A204.1 (cell line): ENCODE data around the gene CS.

Source experiments
- FAIRE-seq: peaks from 2 replicates; lab custom pipeline; 2012; peaks lifted over from hg19 to GRCh38; lab: Jason Lieb, UNC

CS gene

GRCh38 chr12:56244494-56244893 is 55.6 kb downstream of the CS start:
- FAIRE-seq, result no peak

DNA sequence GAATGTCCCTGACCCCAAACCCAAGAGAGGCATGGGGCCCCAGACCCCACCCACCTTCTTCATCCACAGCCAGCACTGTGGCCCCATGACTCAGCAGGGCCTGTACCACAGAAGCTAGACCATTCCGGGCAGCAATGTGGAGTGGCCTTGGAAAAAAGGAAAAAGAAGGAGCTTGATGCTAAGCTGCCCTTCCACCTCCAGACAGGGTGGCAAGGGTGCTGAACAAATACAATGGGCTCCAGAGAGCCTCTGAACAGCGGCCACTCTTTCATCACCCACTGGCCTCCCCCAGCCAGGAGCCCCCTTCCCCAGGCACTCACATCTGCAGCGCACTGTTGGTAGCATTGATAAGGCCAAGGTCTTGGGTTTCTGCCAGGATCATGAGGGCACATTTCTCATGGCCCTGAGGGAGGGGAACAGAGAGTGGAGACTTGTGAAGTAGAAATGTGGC is 56.4 kb downstream of the CS start:
- no peak for FAIRE-seq

DNA sequence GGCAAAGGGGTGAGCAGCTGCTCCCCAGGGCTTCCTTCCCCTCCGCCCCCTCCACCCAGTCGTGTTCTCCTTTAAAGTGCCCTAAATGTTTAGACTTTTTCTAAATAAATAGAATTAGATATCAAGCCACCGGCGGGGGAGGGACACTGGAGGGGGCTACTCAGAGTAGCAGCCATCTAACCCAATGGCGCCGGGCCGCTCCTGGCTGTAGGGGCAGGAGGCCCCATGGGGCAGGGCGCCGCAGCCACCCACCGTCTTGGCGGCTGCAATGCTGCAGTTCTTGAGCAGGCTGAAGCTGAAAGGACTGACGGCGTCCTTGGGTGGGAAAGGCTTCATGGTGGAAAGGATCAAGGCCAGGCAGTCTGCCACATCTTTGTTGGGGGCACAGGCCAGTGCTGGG is 57.1 kb downstream of the CS start:
- no peak for FAIRE-seq

GRCh38 chr12:56241424-56242303 is 58.5 kb downstream of the CS start:
- no peak for FAIRE-seq

- FAIRE-seq, result no peak
Measured at GRCh38 chr12:56237552-56237951, 62.6 kb downstream of the CS start.

DNA sequence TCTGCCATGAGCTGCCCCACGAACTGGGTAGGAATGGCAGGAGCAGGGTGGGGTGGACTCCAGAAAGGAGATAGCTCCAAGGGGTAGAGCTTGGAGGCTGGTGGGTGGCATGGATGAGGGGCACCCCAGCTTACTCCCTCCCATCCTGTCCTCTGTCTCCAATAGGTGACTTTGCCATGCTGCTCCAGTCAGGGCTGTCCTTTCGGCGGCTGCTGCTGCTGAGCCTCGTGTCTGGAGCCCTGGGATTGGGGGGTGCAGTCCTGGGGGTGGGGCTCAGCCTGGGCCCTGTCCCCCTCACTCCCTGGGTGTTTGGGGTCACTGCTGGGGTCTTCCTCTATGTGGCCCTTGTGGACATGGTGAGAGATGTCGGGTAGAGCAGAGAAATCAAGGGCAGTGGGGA is 63.1 kb downstream of the CS start:
- no peak for FAIRE-seq

DNA sequence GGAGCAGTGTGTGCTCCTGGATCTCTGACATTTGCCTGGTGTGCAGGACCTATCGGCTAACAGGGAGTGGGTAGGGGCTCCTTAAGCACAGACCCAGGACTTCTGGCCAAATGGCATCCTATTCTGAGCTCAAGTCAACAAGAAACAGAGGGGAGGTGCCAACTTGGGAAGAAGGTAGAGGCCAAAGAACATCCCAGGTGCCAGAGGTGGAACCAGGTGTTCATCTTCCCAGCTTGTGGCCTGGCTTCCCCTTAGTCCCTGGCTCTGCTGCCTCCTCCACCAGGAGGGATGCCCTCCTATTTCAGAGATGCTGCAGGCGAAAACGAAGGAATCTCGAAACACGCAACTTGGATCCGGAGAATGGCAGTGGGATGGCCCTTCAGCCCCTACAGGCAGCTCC is 64.0 kb downstream of the CS start:
- no peak for FAIRE-seq

DNA sequence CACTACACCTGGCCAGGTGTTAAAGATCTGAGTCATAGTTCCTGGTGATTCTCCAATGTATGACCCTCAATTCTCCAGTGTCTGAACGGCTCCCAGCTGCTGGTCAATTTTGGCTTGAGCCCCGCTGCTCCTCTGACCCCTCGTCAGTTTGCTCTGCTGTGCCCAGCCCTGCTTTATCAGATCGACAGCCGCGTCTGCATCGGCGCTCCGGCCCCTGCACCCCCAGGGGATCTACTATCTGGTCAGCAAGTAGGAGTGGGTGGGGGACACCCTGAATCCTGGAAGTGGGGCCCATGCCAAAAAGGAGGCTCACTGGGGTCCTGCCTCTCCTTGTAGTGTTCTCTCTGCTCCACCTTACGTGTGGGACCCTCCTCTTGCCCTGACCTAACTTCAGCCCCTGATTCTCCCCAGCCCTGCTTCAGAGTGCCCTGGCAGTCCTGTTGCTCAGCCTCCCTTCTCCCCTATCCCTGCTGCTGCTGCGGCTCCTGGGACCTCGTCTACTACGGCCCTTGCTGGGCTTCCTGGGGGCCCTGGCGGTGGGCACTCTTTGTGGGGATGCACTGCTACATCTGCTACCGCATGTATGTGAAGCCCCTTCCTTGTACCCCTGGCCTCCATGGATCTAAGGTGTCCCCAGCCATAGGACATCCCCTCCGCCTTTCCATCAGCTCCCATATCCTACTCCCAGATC is 65.2 kb downstream of the CS start:
- FAIRE-seq, result no peak

- no peak for FAIRE-seq
Measured at GRCh38 chr12:56231184-56231582, 68.9 kb downstream of the CS start.

GRCh38 chr12:56230432-56231183 is 69.5 kb downstream of the CS start:
- FAIRE-seq, result no peak

- no peak for FAIRE-seq
Measured at GRCh38 chr12:56229916-56230431, 70.2 kb downstream of the CS start, which contains the start of gene SLC39A5. Gene SLC39A5 (plus strand): TSS chr12:56230051. CDS start chr12:56231275, 1,224 bp downstream.

GRCh38 chr12:56229082-56229481 is 71.0 kb downstream of the CS start:
- FAIRE-seq, result no peak

GRCh38 chr12:56224954-56225353 is 75.2 kb downstream of the CS start:
- FAIRE-seq, result no peak

GRCh38 chr12:56224102-56224701 is 75.9 kb downstream of the CS start, which contains the start of gene NABP2:
Gene NABP2 (plus strand): TSS chr12:56224342. CDS start chr12:56224857, 515 bp downstream.
- peak; percentile 98 for FAIRE-seq

GRCh38 chr12:56223571-56224101 is 76.5 kb downstream of the CS start:
- FAIRE-seq, result no peak

DNA sequence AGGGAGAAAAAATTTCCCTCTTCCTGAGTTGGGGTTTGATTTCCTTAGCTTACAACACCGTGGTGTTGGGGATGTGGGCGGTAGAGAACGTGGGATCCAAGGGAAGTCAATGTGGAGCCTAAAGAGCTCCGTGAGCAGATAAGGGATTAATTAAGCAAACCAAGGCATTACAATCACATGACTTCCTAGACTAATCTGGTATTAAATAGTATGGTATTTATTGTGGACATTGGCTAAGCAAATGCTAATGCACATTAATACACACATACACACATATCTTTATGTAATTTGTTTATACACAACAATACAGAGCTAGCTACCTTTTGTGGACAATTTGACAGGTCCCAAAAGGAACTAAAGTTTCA is 77.6 kb downstream of the CS start:
- no peak for FAIRE-seq

GRCh38 chr12:56221757-56222530 is 78.2 kb downstream of the CS start, which contains the start of gene RNF41:
Gene RNF41 (minus strand): TSS chr12:56221922. CDS start chr12:56214047, 7,875 bp downstream.
- peak; percentile 97 for FAIRE-seq
